ENCODE data around the gene GALNT18. TPM values are rescaled to one million over a fixed set of nuclear protein-coding genes. Genes with fewer than 3 reads are reported as not detected.

The GALNT18 gene
- total and polyA plus RNA-seq, 2 donors (not counting 3 experiments of a cell fraction or from before 2014, with no cell fraction given), result 0.17 to 0.18 TPM

GRCh38 chr11:11427140-11427539, 194.7 kb downstream of the GALNT18 start:
- TF ChIP-seq GATA2 (IDR thresholded peaks at IDR 0.05; ENCODE audit: insufficient read depth, insufficient read length, low read depth, low read length) (no peak), JUN (IDR thresholded peaks at IDR 0.05; ENCODE audit: borderline replicate concordance, insufficient read depth, insufficient read length, low read depth) (no peak), FOS (IDR thresholded peaks at IDR 0.05; ENCODE audit: borderline replicate concordance, insufficient read depth, low read length) (no peak), EZH2 (IDR thresholded peaks at IDR 0.05; ENCODE audit: borderline replicate concordance, low read depth, low read length, severe bottlenecking) (no peak), CTCF (IDR thresholded peaks at IDR 0.05; ENCODE audit: extremely low read depth in 1 of 2, insufficient read depth in 1 of 2, low read depth in 1 of 2, low read length in 2 of 2) (no peak), POLR2A (IDR thresholded peaks at IDR 0.05; ENCODE audit: low read depth, low read length) (no peak), MYC (IDR thresholded peaks at IDR 0.05; ENCODE audit: low read depth, low read length) (no peak), POLR2AphosphoS5 (IDR thresholded peaks at IDR 0.05; ENCODE audit: insufficient read depth, low read depth, low read length) (no peak), MAX (IDR thresholded peaks at IDR 0.05; ENCODE audit: insufficient read depth, insufficient read length) (no peak)
- CTCF ChIA-PET, result no interaction called here
- Histone ChIP-seq H3K27ac (ENCODE audit: insufficient read depth, low read depth, low read length) (no peak overlapping the region), H4K20me1 (replicated peaks; ENCODE audit: control insufficient read depth, extremely low read depth, insufficient read depth, low read length) (no peaks in the 10 kb centered on the region), H3K9me1 (replicated peaks; ENCODE audit: control insufficient read depth, extremely low read depth, insufficient read depth, low read length) (no peaks in the 10 kb centered on the region), H3K27me3 (ENCODE audit: control insufficient read depth in 2 of 2, insufficient read depth in 2 of 2, low read length in 2 of 2) (no peaks in the 10 kb centered on the region), H3K4me3 (replicated peaks in 1 of 3; ENCODE audit: insufficient read depth in 1 of 3, low read depth in 1 of 3, low read length in 3 of 3) (no peak overlapping the region), H3K9ac (replicated peaks; ENCODE audit: extremely low read depth, insufficient read depth, low read length) (no peak overlapping the region), H3K4me1 (ENCODE audit: control insufficient read depth, extremely low read depth, insufficient read depth, low read length) (no peaks in the 10 kb centered on the region), H2AFZ (ENCODE audit: low read depth, low read length) (no peak overlapping the region), H3K9me3 (replicated peaks; ENCODE audit: control insufficient read depth, insufficient read depth, low read length) (no peaks in the 10 kb centered on the region), H3K36me3 (ENCODE audit: control insufficient read depth in 2 of 2, extremely low read depth in 1 of 2, insufficient read depth in 2 of 2, low read length in 2 of 2) (no peaks in the 10 kb centered on the region), H3K79me2 (ENCODE audit: control insufficient read depth, insufficient read depth, low read length) (no peaks in the 10 kb centered on the region), H3K4me2 (ENCODE audit: insufficient read depth, low read length) (no peak overlapping the region)
- BruUV-seq (replicated peaks), result no TSS peak
- intact Hi-C loops (cut with micrococcal nuclease), result no loop called here
- POLR2A ChIA-PET, result no interaction called here
- DNase-seq (ENCODE audit: low read depth, low spot score), result no peak
- dilution Hi-C loops (cut with MboI; ENCODE audit: extremely low pct_ligation_motif_present, low sequenced_read_pairs), result no loop called here
- no peak for FAIRE-seq

All from endothelial cell of umbilical vein (primary cell).